IMR-90 (cell line): ENCODE data around the gene ANG. TPM values are rescaled to one million over a fixed set of nuclear protein-coding genes. Genes with fewer than 3 reads are reported as not detected.

Source experiments
- ATAC-seq: fragments of 200-7000 bp; cut with Tn5 transposase; 2 replicates; pipeline ENCODE4 v1.9.1; 2020; ENCODE audit warnings: low read depth, mild to moderate bottlenecking, moderate library complexity
- BruUV-seq: library from RNA; stranded (reverse); fragments of 400-500 nt; replicated peaks from 2 replicates; lab custom pipeline; 2021; lab: Mats Ljungman, UMichigan
- CTCF ChIA-PET: fragments of 300-600 bp; formaldehyde crosslinking; extraction: SDS; loops from one replicate; lab custom pipeline; 2021; ENCODE audit warnings: antibody characterized with exemption; lab: Yijun Ruan, JAX
- POLR2A ChIA-PET: fragments of 300-600 bp; sonication (Branson Sonifier 250); formaldehyde crosslinking; loops from one replicate; lab custom pipeline; 2022; ENCODE audit warnings: antibody characterized with exemption; ENCODE audit not compliant: unreplicated experiment; lab: Charles Lee
- DNase-seq: peaks from one replicate; pipeline ENCODE4 v3.0.0; 2013
- H2AFZ ChIP-seq: replicated peaks from 2 replicates; pipeline ENCODE3; 2013; ENCODE audit warnings: low read length, mild to moderate bottlenecking; ENCODE audit not compliant: poor library complexity
- H2AK5ac ChIP-seq: 2 replicates; pipeline ENCODE4 v1.6.1; 2013; ENCODE audit warnings: low read depth, low read length, inconsistent platforms
- H2AK9ac ChIP-seq: replicated peaks from 2 replicates; pipeline ENCODE3; 2013; ENCODE audit warnings: mild to moderate bottlenecking, low read depth, low read length, moderate library complexity; ENCODE audit not compliant: poor library complexity
- H2BK120ac ChIP-seq: 2 replicates; pipeline ENCODE4 v1.6.1; 2013; ENCODE audit warnings: low read depth, low read length, inconsistent platforms
- H2BK15ac ChIP-seq: 3 replicates; pipeline ENCODE4 v1.6.1; 2013; ENCODE audit warnings: low read depth, low read length, inconsistent platforms
- H2BK20ac ChIP-seq: 2 replicates; pipeline ENCODE4 v1.6.1; 2013; ENCODE audit warnings: low read depth, mild to moderate bottlenecking, inconsistent platforms, low read length, moderate library complexity
- H2BK5ac ChIP-seq: 2 replicates; pipeline ENCODE4 v1.6.1; 2013; ENCODE audit warnings: mild to moderate bottlenecking, low read depth, low read length, inconsistent platforms; ENCODE audit not compliant: poor library complexity, severe bottlenecking
- H3K14ac ChIP-seq: replicated peaks from 2 replicates; pipeline ENCODE4 v1.6.1; 2013; ENCODE audit warnings: low read depth, low read length, inconsistent platforms
- H3K18ac ChIP-seq: 2 replicates; pipeline ENCODE4 v1.6.1; 2013; ENCODE audit warnings: low read depth, low read length, control low read depth
- H3K23ac ChIP-seq: 2 replicates; pipeline ENCODE4 v1.6.1; 2013; ENCODE audit warnings: low read depth, low read length, inconsistent platforms
- H3K27ac ChIP-seq: 2 replicates; pipeline ENCODE4 v1.5.1; 2013; ENCODE audit warnings: mild to moderate bottlenecking, control low read depth, low read length; ENCODE audit not compliant: insufficient read depth
- H3K27me3 ChIP-seq: 2 replicates; pipeline ENCODE4 v1.6.1; 2013; ENCODE audit warnings: low read length; ENCODE audit not compliant: control insufficient read depth, insufficient read depth
- H3K36me3 ChIP-seq: 2 replicates; pipeline ENCODE4 v1.6.1; 2013; ENCODE audit warnings: low read length, mixed read lengths; ENCODE audit not compliant: control insufficient read depth, insufficient read depth
- H3K4ac ChIP-seq: 2 replicates; pipeline ENCODE4 v1.6.1; 2013; ENCODE audit warnings: low read depth, low read length, inconsistent platforms
- H3K4me1 ChIP-seq: 2 replicates; pipeline ENCODE4 v1.6.1; 2013; ENCODE audit warnings: low read length, mixed read lengths; ENCODE audit not compliant: control insufficient read depth, insufficient read depth
- H3K4me2 ChIP-seq: 2 replicates; pipeline ENCODE4 v1.6.1; 2013; ENCODE audit warnings: low read depth, mild to moderate bottlenecking, control low read depth, low read length, moderate library complexity
- H3K4me3 ChIP-seq: 2 replicates; pipeline ENCODE4 v1.5.1; 2013; ENCODE audit warnings: low read depth, mild to moderate bottlenecking, control low read depth, low read length, moderate library complexity; ENCODE audit not compliant: insufficient read depth
- H3K56ac ChIP-seq: 2 replicates; pipeline ENCODE4 v1.6.1; 2013; ENCODE audit warnings: low read length, inconsistent platforms; ENCODE audit not compliant: insufficient read depth; ENCODE audit errors: extremely low read depth
- H3K79me1 ChIP-seq, 2 experiments: 2 replicates each; pipeline ENCODE4 v1.6.1; 2013; ENCODE audit warnings: low read length in 2 of 2, inconsistent platforms in 1 of 2, low read depth in 1 of 2
- H3K9ac ChIP-seq: 2 replicates; pipeline ENCODE4 v1.6.1; 2013; ENCODE audit warnings: low read depth, low read length, control low read depth
- H3K9me1 ChIP-seq: 2 replicates; pipeline ENCODE4 v1.6.1; 2013; ENCODE audit warnings: low read length, inconsistent platforms; ENCODE audit not compliant: insufficient read depth
- H3K9me3 ChIP-seq: 2 replicates; pipeline ENCODE4 v1.6.1; 2013; ENCODE audit warnings: low read length; ENCODE audit not compliant: control insufficient read depth, insufficient read depth
- H4K20me1 ChIP-seq: 2 replicates; pipeline ENCODE4 v1.6.1; 2013; ENCODE audit warnings: low read length, inconsistent platforms; ENCODE audit not compliant: insufficient read depth
- H4K5ac ChIP-seq: 2 replicates; pipeline ENCODE4 v1.6.1; 2013; ENCODE audit warnings: mild to moderate bottlenecking, low read depth, low read length, control low read depth
- H4K8ac ChIP-seq, 2 experiments: 2 replicates each; pipeline ENCODE4 v1.6.1; 2013; ENCODE audit warnings: low read depth in 2 of 2, low read length in 2 of 2, control low read depth in 1 of 2, inconsistent platforms in 1 of 2
- H4K91ac ChIP-seq: 2 replicates; pipeline ENCODE4 v1.6.1; 2013; ENCODE audit warnings: low read depth, low read length, inconsistent platforms; ENCODE audit not compliant: insufficient read depth
- BHLHE40 ChIP-seq: fragments of 150-350 bp; IDR thresholded peaks from 2 replicates; pipeline ENCODE4 v1.6.1; 2016; ENCODE audit warnings: mild to moderate bottlenecking, low read depth, low read length
- CEBPB ChIP-seq: IDR thresholded peaks from 2 replicates; pipeline ENCODE4 v1.6.1; 2012; ENCODE audit warnings: low read depth, low read length, improper control_type of control experiment
- MAFK ChIP-seq: IDR thresholded peaks from 2 replicates; pipeline ENCODE4 v1.6.1; 2012; ENCODE audit warnings: low read depth, low read length, improper control_type of control experiment
- MXI1 ChIP-seq: IDR thresholded peaks from 2 replicates; pipeline ENCODE4 v1.6.1; 2012; ENCODE audit warnings: low read depth, mild to moderate bottlenecking, low read length, moderate library complexity, borderline replicate concordance
- NFE2L2 ChIP-seq: fragments of 150-350 bp; IDR thresholded peaks from 2 replicates; pipeline ENCODE4 v1.6.1; 2016; ENCODE audit warnings: low read depth, mild to moderate bottlenecking, low read length
- POLR2A ChIP-seq: IDR thresholded peaks from 2 replicates; pipeline ENCODE4 v1.6.1; 2012; ENCODE audit warnings: mild to moderate bottlenecking, low read depth, low read length
- RAD21 ChIP-seq: IDR thresholded peaks from 2 replicates; pipeline ENCODE4 v1.6.1; 2012; ENCODE audit warnings: low read length, improper control_type of control experiment
- SMC3 ChIP-seq: fragments of 150-350 bp; IDR thresholded peaks from 2 replicates; pipeline ENCODE4 v1.6.1; 2016; ENCODE audit warnings: low read depth, mild to moderate bottlenecking, antibody characterized with exemption, low read length, moderate library complexity
- WGBS, 2 experiments: methylation state at CpG; one replicate each; pipeline versions ENCODE4 v1.1.5 to v1.1.7; 2013; ENCODE audit warnings: missing lambda C conversion rate in 2 of 2; ENCODE audit not compliant: insufficient read length in 1 of 2; ENCODE audit errors: extremely low coverage in 2 of 2; 5-methylcytosine and 5-hydroxymethylcytosine counted together
- dilution Hi-C: fragments of 300-500 bp; cut with HindIII; formaldehyde crosslinking; loops from one replicate; pipeline ENCODE4 v1.14.3; 2018; ENCODE audit warnings: low sequenced_read_pairs; ENCODE audit not compliant: unreplicated experiment
- in situ Hi-C: fragments of 300-500 bp; cut with MboI; formaldehyde crosslinking; loops from 3 replicates; pipeline ENCODE4 v1.14.3; 2019; ENCODE audit warnings: low sequenced_read_pairs, inconsistent platforms, mixed read lengths
- intact Hi-C: fragments of 100-400 bp; cut with micrococcal nuclease; formaldehyde crosslinking; loops from 2 replicates; pipeline ENCODE4 v1.10.0; 2022
- polyA plus RNA-seq, 3 experiments: library from polyadenylated mRNA; depleted of rRNA; stranded (reverse); fragments of >200 nt; gene quantifications; 2 replicates each; pipeline ENCODE4 v1.2.3, GENCODE V29; 2012; ENCODE audit warnings: low replicate concordance in 1 of 3
- total RNA-seq: library from RNA; depleted of rRNA; stranded (reverse); fragments of >200 nt; gene quantifications from 2 replicates; pipeline ENCODE4 v1.2.3, GENCODE V29; 2012
- TF ChIP-seq, protein P1 (sequence below): fragments of 150-350 bp; IDR thresholded peaks from 2 replicates; pipeline ENCODE4 v1.6.1; 2017; ENCODE audit warnings: mild to moderate bottlenecking, antibody characterized with exemption, low read length, low read depth
- TF ChIP-seq, protein P2 (sequence below): conservative IDR thresholded peaks from 2 replicates; pipeline ENCODE4 v1.5.1; 2012; ENCODE audit warnings: mild to moderate bottlenecking, low read depth, low read length, improper control_type of control experiment

Gene ANG
- total and polyA plus RNA-seq, 2 of the 4 experiments (the other 2 are of a cell fraction) = 3.6 to 4.7 TPM

DNA sequence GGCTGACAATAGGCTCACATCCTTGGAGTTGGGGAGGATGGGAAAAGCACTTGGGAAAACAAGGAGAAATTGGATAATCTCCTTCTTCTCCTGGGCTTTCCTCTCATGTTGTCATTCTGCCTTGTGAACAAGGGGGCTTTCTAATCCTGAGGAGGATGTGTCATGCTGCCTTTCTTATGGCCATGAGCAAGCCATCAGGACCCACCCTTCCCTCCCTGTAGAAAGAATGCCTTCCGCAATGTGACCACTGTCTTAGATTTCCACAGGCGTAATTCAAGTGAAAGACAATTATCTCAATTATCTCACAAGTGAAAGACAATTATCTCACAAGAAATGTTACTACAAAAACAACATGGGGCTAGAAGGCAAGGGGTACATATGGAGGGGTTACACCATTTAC lies 44.0 kb upstream of the ANG start:
- no CpG with 5 or more reads among the region's 2 CpGs for WGBS, 2 experiments
- in situ Hi-C loops = no loop called here

More for the DNA sequence above, 44.0 kb upstream of the ANG start:
- Histone ChIP-seq H2AFZ (no peak overlapping the region), H3K23ac (no peak overlapping the region), H2BK20ac (no peak overlapping the region), H3K4me2 (no peak overlapping the region), H3K4me3 (no peak overlapping the region), H3K27ac (no peak overlapping the region), H2AK9ac (no peak overlapping the region), H3K27me3 (no peaks in the 10 kb centered on the region), H3K9ac (no peak overlapping the region), H3K9me3 (no peaks in the 10 kb centered on the region), H4K91ac (no peak overlapping the region), H4K5ac (no peak overlapping the region), H3K79me1 (no peaks in the 10 kb centered on the region), H3K9me1 (no peaks in the 10 kb centered on the region), H3K18ac (no peak overlapping the region), H3K4ac (no peak overlapping the region), H2BK120ac (no peak overlapping the region), H3K4me1 (no peaks in the 10 kb centered on the region), H4K20me1 (no peaks in the 10 kb centered on the region), H3K36me3 (no peaks in the 10 kb centered on the region), H2BK15ac (no peak overlapping the region), H3K56ac (no peak overlapping the region), H2AK5ac (no peak overlapping the region), H3K14ac (no peak overlapping the region), H2BK5ac (no peak overlapping the region), H4K8ac (no peak overlapping the region)
- TF ChIP-seq, protein P1, sequence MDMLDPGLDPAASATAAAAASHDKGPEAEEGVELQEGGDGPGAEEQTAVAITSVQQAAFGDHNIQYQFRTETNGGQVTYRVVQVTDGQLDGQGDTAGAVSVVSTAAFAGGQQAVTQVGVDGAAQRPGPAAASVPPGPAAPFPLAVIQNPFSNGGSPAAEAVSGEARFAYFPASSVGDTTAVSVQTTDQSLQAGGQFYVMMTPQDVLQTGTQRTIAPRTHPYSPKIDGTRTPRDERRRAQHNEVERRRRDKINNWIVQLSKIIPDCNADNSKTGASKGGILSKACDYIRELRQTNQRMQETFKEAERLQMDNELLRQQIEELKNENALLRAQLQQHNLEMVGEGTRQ = no peak
- TF ChIP-seq CEBPB = no peak
- TF ChIP-seq RAD21 = no peak
- TF ChIP-seq POLR2A = no peak
- TF ChIP-seq, protein P2, sequence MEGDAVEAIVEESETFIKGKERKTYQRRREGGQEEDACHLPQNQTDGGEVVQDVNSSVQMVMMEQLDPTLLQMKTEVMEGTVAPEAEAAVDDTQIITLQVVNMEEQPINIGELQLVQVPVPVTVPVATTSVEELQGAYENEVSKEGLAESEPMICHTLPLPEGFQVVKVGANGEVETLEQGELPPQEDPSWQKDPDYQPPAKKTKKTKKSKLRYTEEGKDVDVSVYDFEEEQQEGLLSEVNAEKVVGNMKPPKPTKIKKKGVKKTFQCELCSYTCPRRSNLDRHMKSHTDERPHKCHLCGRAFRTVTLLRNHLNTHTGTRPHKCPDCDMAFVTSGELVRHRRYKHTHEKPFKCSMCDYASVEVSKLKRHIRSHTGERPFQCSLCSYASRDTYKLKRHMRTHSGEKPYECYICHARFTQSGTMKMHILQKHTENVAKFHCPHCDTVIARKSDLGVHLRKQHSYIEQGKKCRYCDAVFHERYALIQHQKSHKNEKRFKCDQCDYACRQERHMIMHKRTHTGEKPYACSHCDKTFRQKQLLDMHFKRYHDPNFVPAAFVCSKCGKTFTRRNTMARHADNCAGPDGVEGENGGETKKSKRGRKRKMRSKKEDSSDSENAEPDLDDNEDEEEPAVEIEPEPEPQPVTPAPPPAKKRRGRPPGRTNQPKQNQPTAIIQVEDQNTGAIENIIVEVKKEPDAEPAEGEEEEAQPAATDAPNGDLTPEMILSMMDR = no peak
- no peak for TF ChIP-seq BHLHE40
- no peak for TF ChIP-seq MAFK
- no peak for TF ChIP-seq MXI1
- no peak for TF ChIP-seq SMC3
- TF ChIP-seq NFE2L2 = no peak
- BruUV-seq = no TSS peak
- intact Hi-C loops = no loop called here
- ChIA-PET CTCF (no interaction called here), POLR2A (no interaction called here)
- no peak for DNase-seq
- ATAC-seq = no peak
- dilution Hi-C loops = no loop called here
